ENCODE data around the gene IGFALS. TPM values are rescaled to one million over a fixed set of nuclear protein-coding genes. Genes with fewer than 3 reads are reported as not detected.

The IGFALS gene
- total RNA-seq, 3 donors from 2014 or later, result 0.18 TPM; not detected in 2

DNA sequence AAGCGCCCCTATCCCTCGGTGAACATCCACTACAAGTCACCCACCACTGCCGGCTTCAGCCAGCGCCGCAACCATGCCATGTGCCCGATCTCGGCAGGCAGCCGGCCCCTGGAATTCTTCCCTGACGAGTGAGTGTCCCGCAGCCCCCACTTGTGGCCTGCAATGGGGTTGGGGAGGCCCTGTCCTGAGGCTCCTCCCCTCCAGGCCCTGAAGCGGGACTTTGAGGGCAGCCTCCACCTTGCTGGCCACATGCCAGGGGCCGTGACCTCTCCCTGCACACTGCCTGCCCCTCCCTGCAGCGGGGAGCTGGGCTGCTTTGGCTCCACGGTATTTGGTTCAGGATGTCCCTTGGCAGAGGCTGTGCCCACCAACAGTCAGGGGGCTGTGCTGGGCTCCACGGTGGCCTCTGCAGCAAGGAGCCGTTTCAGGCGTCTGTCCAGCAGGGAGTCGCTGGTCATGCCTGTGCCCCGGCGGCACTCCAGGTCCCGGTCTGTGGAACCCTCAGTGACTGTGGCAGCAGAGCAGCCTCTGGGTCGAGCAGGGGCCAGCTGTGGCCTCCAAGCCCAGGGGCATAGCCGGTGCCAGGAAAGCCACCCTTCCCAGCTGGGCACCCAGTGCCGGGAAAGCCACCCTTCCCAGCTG lies 30.5 kb downstream of the IGFALS start:
- H3K36me3 Mint-ChIP-seq (ENCODE audit: insufficient read depth), result peaks cover 12% of the 10 kb centered on the region
- H3K27me3 Mint-ChIP-seq (ENCODE audit: low read depth), result no peaks in the 10 kb centered on the region
- H3K4me3 Mint-ChIP-seq, result no peak overlapping the region
- no peaks in the 10 kb centered on the region for H3K4me1 Mint-ChIP-seq (ENCODE audit: low read depth)
- H3K9me3 Mint-ChIP-seq, result no peaks in the 10 kb centered on the region
- DNase-seq, result no peak
- no peak for ATAC-seq

DNA sequence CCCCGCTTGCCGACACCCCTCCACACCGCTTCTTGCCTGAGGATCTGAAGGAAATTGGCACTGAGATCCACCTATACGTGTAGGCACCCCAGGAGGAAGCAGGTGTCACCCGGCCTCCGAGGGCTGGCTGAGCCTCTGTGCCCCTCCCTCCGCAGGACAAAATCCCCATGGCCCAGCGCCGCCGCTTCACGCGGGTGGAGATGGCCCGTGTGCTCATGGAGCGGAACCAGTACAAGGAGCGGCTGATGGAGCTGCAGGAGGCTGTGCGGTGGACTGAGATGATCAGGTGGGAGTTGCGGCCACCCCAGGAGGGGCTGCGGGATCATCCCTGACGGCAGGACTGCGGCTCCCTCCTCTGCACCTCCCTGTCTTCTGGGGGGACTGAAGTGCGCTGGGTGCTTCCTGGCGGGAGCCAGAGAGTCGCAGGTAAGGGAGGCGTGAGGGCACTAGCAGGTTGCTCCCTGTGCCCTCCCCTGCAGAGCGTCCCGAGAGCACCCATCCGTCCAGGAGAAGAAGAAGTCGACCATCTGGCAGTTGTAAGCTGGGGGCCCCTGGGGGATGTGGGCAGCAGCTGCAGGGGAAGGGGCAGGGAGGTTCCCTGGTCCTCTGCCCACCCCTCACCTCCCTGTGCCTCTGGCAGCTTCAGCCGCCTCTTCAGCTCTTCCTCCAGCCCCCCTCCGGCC lies 31.2 kb downstream of the IGFALS start:
- ATAC-seq, result no peak
- no peak for DNase-seq
- no peaks in the 10 kb centered on the region for H3K27me3 Mint-ChIP-seq (ENCODE audit: low read depth)
- H3K4me3 Mint-ChIP-seq, result no peak overlapping the region
- no peaks in the 10 kb centered on the region for H3K9me3 Mint-ChIP-seq
- peaks cover 10% of the 10 kb centered on the region for H3K36me3 Mint-ChIP-seq (ENCODE audit: insufficient read depth)
- H3K4me1 Mint-ChIP-seq (ENCODE audit: low read depth), result peaks cover 3% of the 10 kb centered on the region

DNA sequence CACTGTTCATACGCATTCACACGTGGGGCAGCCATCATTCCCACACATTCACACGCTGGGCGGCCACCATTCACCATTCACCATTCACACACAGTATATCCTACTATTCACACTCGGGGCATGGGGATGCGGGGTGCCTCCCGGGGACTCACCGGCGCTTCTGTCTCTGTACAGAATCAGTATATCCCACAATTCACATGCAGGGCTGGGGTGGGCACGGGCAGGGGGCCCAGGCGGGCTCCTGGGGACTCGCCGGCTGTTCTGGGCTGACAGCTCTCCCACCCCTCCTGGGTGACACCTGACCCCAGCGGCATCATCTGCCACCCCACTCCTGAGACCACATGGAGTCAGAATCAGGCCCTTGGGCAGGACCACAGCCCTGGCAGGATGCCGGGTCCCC lies 31.8 kb downstream of the IGFALS start:
- ATAC-seq, result no peak

DNA sequence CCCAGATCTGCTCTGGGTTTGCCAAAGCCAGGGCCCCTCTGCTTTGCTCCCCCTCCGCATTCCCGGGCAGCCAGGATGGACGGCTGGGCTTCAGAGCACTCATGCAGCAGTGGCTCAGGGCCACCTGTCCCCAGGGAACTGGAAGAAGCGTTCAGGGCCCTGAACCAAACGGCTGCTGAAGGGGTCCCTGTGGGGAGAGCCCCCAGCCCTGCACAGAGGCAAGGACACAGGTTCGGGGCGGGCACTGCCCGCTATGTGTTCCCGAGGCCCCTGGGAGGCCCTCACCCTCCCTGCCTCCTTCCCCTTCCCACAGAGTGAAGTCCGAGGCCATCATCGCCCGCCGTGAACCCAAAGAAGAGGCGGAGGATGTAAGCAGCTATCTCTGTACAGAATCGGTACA lies 32.6 kb downstream of the IGFALS start:
- no peaks in the 10 kb centered on the region for H3K27me3 Mint-ChIP-seq (ENCODE audit: low read depth)
- H3K4me3 Mint-ChIP-seq, result no peak overlapping the region
- H3K4me1 Mint-ChIP-seq (ENCODE audit: low read depth), result peaks cover 11% of the 10 kb centered on the region
- no peak for DNase-seq
- H3K36me3 Mint-ChIP-seq (ENCODE audit: insufficient read depth), result peaks cover 8% of the 10 kb centered on the region
- ATAC-seq, result no peak
- no peaks in the 10 kb centered on the region for H3K9me3 Mint-ChIP-seq

More for the DNA sequence above, 31.8 kb downstream of the IGFALS start:
- Mint-ChIP-seq H3K36me3 (ENCODE audit: insufficient read depth) (peaks cover 8% of the 10 kb centered on the region), H3K4me1 (ENCODE audit: low read depth) (peaks cover 9% of the 10 kb centered on the region), H3K4me3 (no peak overlapping the region), H3K9me3 (no peaks in the 10 kb centered on the region), H3K27me3 (ENCODE audit: low read depth) (no peaks in the 10 kb centered on the region)
- no peak for DNase-seq

DNA sequence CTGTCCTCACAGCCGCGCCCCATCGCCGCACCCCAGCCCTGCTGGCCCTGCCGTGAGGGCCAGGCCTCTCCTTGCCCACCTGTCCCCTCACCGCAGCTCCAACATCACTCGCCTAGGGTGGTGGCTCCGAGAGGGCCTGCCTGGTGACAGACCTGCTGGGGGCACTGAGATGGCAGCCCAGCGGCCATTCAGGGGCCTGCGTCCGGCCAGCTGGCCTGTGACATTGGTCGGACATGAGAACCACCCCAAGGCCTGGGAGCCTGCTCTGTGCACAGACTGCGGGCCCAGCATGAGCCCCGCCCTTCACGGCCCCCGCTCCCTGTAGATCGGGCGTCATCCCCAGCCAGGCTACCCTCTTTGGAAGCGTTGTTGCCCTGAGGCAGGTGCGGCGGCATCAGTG lies 34.0 kb downstream of the IGFALS start:
- no peak for ATAC-seq
- Mint-ChIP-seq H3K4me3 (no peak overlapping the region), H3K9me3 (no peaks in the 10 kb centered on the region), H3K36me3 (ENCODE audit: insufficient read depth) (peaks cover 15% of the 10 kb centered on the region), H3K4me1 (ENCODE audit: low read depth) (peaks cover 11% of the 10 kb centered on the region), H3K27me3 (ENCODE audit: low read depth) (no peaks in the 10 kb centered on the region)
- DNase-seq, result no peak

DNA sequence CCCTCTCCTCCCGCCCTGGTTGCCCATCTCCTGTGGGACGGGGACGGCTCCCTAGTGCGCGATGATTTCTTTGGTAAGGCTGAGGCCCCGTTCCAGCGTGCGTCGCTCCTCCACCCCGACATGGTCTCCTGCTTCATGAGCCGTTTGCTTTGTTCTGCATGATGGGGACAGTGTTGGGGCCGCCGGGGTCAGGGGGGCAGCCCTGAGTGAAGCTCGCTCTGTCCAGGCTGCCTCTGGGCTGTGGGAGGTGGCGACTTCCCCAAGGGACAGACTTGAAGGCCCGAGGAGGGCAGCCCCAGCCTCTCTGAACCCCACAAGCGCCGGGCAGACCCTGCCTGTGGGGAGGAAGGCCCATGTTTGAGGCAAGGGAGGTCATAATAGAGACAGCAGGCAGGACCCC lies 34.6 kb downstream of the IGFALS start:
- peaks cover 11% of the 10 kb centered on the region for H3K4me1 Mint-ChIP-seq (ENCODE audit: low read depth)
- no peaks in the 10 kb centered on the region for H3K9me3 Mint-ChIP-seq
- no peak for DNase-seq
- H3K36me3 Mint-ChIP-seq (ENCODE audit: insufficient read depth), result peaks cover 15% of the 10 kb centered on the region
- H3K4me3 Mint-ChIP-seq, result no peak overlapping the region
- ATAC-seq, result no peak
- H3K27me3 Mint-ChIP-seq (ENCODE audit: low read depth), result no peaks in the 10 kb centered on the region

DNA sequence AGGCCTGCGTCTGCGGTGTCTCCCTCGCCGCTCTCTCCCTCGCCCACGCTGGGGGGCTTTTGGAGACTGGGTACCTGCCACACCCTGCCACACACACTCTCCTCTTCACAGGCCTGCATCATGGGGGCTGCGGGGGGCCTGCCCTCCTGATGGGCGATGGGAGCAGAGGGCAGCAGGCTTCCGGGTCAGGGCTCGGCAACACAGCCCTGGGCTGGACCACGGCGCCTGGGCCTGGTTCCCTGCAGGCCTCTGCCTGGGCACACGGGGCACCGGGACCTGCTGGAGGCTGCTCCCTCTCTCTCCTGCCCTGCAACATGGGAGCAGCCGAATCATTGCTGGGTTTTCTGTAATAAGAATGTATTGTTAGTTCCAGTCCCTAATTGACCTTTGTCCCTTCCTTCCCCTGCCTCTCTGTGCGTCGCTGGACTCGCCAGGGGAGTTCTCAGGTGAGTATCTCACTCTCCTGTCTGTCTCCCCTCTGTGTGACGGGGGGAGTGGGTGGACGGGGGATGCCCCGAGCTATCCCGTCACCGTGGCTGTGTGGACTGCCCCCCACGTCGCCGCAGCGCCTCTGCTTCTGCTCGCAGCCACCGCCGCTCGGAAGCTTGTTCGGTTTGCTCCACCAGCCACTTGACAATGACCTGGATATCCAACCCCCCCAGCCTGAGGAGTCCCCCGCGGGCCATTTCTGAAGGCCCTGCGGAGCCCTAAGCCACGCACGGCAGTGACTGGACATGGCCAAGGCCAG lies 35.6 kb downstream of the IGFALS start:
- H3K4me3 Mint-ChIP-seq, result no peak overlapping the region
- no peaks in the 10 kb centered on the region for H3K9me3 Mint-ChIP-seq
- ATAC-seq, result no peak
- DNase-seq, result no peak
- peaks cover 11% of the 10 kb centered on the region for H3K4me1 Mint-ChIP-seq (ENCODE audit: low read depth)
- H3K36me3 Mint-ChIP-seq (ENCODE audit: insufficient read depth), result peaks cover 15% of the 10 kb centered on the region
- no peaks in the 10 kb centered on the region for H3K27me3 Mint-ChIP-seq (ENCODE audit: low read depth)

DNA sequence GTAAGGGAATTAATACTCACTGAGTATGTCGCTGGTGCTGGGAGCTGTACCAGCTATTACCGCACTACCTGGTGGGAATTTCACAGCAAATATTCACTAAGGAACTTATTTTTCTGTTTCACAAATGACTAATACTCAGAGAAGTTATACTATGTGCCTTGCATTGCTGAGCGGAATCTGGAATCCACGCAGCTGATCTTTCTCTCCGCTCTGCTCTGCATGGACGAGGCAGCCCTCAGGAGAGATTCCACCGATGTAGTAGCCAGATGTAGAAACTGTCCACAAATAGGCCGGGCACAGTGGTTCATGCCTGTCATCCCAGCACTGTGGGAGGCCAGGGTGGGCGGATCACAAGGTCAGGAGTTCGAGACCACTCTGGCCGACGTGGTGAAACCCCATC lies 39.3 kb downstream of the IGFALS start:
- DNase-seq (no peak), ATAC-seq (no peak)
- peaks cover 11% of the 10 kb centered on the region for H3K4me1 Mint-ChIP-seq (ENCODE audit: low read depth)
- H3K36me3 Mint-ChIP-seq (ENCODE audit: insufficient read depth), result peaks cover 7% of the 10 kb centered on the region
- no peaks in the 10 kb centered on the region for H3K9me3 Mint-ChIP-seq
- no peaks in the 10 kb centered on the region for H3K27me3 Mint-ChIP-seq (ENCODE audit: low read depth)
- no peak overlapping the region for H3K4me3 Mint-ChIP-seq

DNA sequence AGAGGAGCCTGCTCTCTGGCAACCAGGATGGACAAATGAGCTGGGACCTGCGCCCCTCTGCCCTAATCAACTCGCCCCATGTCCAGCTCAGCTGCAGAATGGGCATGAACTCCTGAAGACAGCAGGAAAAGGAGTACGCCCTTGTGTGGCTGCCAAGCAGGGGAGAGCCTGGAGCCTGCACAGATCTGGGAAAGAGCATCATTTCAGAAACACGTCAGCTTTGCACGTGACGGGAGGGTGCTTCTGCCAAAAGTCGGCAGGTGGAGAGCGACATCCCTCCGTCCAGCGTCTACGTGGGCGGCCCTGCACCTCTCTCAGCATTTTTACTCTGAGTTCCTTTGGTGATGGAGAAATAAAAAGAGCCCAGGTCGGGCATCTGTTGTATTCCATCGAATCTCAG lies 40.7 kb downstream of the IGFALS start:
- H3K27me3 Mint-ChIP-seq (ENCODE audit: low read depth), result no peaks in the 10 kb centered on the region
- peaks cover 11% of the 10 kb centered on the region for H3K4me1 Mint-ChIP-seq (ENCODE audit: low read depth)
- no peaks in the 10 kb centered on the region for H3K9me3 Mint-ChIP-seq
- no peak for ATAC-seq
- DNase-seq, result no peak
- H3K36me3 Mint-ChIP-seq (ENCODE audit: insufficient read depth), result peaks cover 11% of the 10 kb centered on the region
- H3K4me3 Mint-ChIP-seq, result no peak overlapping the region

DNA sequence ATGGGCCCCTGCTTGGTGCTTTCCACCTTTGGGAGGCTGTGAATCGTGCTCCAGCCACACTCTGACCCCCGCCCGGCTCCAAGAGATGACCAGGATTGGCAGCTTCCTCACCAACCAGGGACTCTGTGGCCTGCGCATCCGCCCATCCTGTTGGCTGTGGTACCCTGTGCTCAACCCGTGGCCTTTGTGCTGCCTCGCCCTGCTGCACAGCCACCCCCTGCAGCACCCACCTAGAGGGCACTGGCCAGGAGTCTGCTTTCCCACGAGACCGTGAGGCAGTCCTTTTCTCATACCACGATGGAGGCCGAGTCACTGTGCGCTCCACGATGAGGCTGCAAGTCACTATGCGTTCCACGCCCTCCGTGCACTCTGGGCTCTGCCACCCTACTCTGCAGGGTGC lies 41.6 kb downstream of the IGFALS start:
- H3K36me3 Mint-ChIP-seq (ENCODE audit: insufficient read depth), result peaks cover 11% of the 10 kb centered on the region
- H3K4me1 Mint-ChIP-seq (ENCODE audit: low read depth), result peaks cover 4% of the 10 kb centered on the region
- H3K9me3 Mint-ChIP-seq, result no peaks in the 10 kb centered on the region
- no peaks in the 10 kb centered on the region for H3K27me3 Mint-ChIP-seq (ENCODE audit: low read depth)
- H3K4me3 Mint-ChIP-seq, result no peak overlapping the region
- ATAC-seq, result no peak
- DNase-seq, result no peak

DNA sequence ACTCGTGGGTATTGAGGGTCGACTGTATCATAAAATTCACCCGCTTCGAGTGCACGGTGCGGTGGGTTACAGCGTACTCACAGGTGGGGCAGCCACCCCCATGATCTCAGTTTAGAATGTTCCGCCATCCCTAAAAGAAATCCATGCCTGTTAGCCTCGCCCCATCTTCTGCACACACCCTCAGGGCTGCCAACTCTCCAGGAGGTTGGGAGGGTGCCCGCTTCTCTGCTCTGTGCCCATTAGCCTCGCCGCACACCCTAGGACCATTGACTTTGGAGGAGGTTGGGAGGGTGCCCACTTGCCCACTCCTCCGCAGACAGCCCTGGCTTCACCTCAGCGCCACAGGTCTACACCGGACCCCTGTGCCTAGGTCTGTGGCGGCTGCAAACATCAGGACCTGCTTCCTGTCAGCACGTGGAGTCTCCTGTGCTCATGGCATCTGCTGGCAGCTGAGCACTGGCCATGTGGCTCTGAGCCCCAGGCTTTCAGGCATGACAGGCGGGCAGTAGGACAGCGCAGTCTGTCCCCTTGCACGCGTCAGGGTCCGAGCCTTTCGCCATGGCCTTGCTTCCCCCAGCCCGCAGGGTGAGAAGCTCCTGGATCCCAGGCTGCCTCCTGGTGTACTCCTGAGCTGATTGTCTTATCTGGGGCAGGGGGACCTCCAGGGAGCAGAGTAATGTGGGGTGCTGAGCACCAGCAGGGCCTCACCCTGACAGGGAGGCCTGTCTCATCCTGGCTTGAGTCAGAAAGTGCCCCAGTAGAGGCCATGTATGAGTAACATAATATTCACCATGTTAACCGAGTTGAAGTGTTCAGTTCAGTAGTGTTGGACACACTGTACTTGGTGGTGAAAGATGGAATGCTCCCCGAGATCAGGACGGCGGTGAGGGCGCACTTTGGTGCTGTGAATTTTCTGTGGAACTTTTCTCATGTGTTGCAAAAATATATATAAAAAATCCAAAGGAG lies 44.1 kb downstream of the IGFALS start:
- Mint-ChIP-seq H3K4me3 (no peak overlapping the region), H3K9me3 (no peaks in the 10 kb centered on the region), H3K36me3 (ENCODE audit: insufficient read depth) (peaks cover 9% of the 10 kb centered on the region), H3K27me3 (ENCODE audit: low read depth) (no peaks in the 10 kb centered on the region), H3K4me1 (ENCODE audit: low read depth) (no peaks in the 10 kb centered on the region)
- DNase-seq (no peak), ATAC-seq (no peak)

DNA sequence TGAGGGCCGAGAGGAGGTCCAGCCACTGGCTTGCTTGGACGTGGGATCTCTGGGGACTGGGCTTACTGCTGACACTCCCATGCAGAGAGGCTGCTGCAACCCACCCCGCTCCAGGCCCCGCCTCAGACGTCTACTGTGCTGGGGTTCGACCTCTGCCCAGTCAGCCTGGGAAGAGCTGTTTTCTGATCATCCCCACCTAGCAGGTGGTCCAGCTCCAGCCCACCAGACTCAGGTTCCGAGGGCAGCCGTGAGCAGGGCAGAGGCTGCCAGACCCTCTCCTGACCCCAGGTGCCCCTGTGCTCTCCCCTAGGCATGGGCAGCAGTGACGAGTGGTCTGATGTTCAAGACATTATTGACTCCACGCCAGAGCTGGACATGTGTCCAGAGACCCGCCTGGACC lies 45.6 kb downstream of the IGFALS start:
- no peaks in the 10 kb centered on the region for H3K4me1 Mint-ChIP-seq (ENCODE audit: low read depth)
- no peaks in the 10 kb centered on the region for H3K27me3 Mint-ChIP-seq (ENCODE audit: low read depth)
- H3K36me3 Mint-ChIP-seq (ENCODE audit: insufficient read depth), result peaks cover 9% of the 10 kb centered on the region
- ATAC-seq, result no peak
- H3K4me3 Mint-ChIP-seq, result no peak overlapping the region
- no peak for DNase-seq
- H3K9me3 Mint-ChIP-seq, result no peaks in the 10 kb centered on the region

DNA sequence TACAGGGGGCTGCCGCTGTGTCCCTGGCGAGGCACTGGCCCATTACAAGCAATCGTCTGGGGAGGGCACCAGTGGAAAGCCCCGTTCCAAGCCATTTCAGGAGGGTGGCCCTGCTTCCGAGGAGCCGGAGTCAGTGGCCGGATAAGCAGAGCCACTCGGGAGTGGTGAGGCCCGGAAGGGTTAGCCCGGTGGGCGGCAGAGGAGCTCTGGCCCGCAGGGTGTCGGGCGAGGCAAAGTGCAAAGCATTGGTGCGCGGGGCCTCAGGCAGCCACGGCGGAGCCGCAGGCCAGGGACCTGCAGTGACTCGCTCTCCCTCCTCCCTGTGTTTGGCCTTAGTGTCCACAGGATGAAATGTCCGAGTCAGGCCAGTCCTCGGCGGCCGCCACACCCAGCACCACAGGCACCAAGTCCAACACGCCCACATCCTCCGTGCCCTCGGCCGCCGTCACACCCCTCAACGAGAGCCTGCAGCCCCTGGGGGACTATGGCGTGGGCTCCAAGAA lies 46.8 kb downstream of the IGFALS start:
- no peak for ATAC-seq

More for the DNA sequence above, 46.8 kb downstream of the IGFALS start:
- Mint-ChIP-seq H3K4me3 (no peak overlapping the region), H3K36me3 (ENCODE audit: insufficient read depth) (peaks cover 9% of the 10 kb centered on the region), H3K9me3 (no peaks in the 10 kb centered on the region), H3K4me1 (ENCODE audit: low read depth) (no peaks in the 10 kb centered on the region), H3K27me3 (ENCODE audit: low read depth) (no peaks in the 10 kb centered on the region)
- DNase-seq, result no peak
